ENCODE data around the gene CACHD1.

CACHD1 gene

DNA sequence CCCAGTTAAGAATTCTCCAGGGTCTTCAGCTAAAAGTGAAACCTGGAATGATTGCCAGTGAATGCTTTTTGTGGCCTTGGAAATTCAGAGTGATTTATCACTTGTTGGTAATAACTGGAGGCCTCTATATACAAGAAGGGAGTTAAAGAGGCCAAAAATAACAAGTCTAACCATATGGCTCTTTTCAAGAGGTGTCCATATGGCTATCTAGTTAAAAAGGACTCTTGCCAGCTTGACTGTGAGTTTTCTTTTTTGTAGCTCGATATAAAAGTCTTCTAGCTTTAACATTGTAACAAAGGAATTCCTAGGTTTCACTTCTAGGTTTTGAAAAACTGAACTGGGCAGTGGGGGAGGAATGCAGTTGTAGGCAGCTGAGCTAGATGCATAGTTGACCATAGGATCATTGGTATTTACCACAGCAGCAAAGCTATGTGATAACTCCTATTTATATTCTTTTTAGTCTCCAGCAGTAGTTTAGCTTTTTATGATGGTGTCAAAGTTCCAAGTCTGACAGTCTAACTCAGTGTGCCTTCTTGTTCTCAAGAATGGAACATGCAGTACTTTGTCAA lies 44.4 kb downstream of the CACHD1 start:
- H3K27ac ChIP-seq (ENCODE audit: low read depth, low read length) = no peak overlapping the region
- H3K9ac ChIP-seq (ENCODE audit: low read length) = no peak overlapping the region
- H3K56ac ChIP-seq (ENCODE audit: low read length) = no peak overlapping the region
- peaks cover 14% of the 10 kb centered on the region for H3K4me1 ChIP-seq (ENCODE audit: control insufficient read depth, low read depth, low read length)
- H2AK5ac ChIP-seq (ENCODE audit: low read length) = no peak overlapping the region
- no peak overlapping the region for H3K23ac ChIP-seq (ENCODE audit: low read length)
- H2BK5ac ChIP-seq (ENCODE audit: low read length) = no peak overlapping the region
- H2BK15ac ChIP-seq (replicated peaks; ENCODE audit: low read depth) = no peak overlapping the region
- H3K4me2 ChIP-seq (ENCODE audit: low read length) = no peak overlapping the region
- H3K4me3 ChIP-seq (ENCODE audit: low read length) = no peak overlapping the region
- no peak overlapping the region for H2BK120ac ChIP-seq (ENCODE audit: low read depth, low read length)
- WGBS (ENCODE audit: extremely low coverage, insufficient coverage, low lambda C conversion rate) = no CpG with 5 or more reads among the region's 1 CpG
- no peak for DNase-seq
- H3K27me3 ChIP-seq (ENCODE audit: insufficient read depth, low read length, poor library complexity) = no peaks in the 10 kb centered on the region
- peaks cover 29% of the 10 kb centered on the region for H3K79me2 ChIP-seq (ENCODE audit: control insufficient read depth, insufficient read depth, low read length)
- H4K5ac ChIP-seq (ENCODE audit: low read length) = no peak overlapping the region
- peaks cover 11% of the 10 kb centered on the region for H3K79me1 ChIP-seq (ENCODE audit: low read length)
- H3K4ac ChIP-seq (ENCODE audit: low read depth, low read length) = no peak overlapping the region
- H3K36me3 ChIP-seq (ENCODE audit: control insufficient read depth, insufficient read depth, low read length) = no peaks in the 10 kb centered on the region
- no peak overlapping the region for H3K18ac ChIP-seq (ENCODE audit: low read length)
- no peak overlapping the region for H4K8ac ChIP-seq (ENCODE audit: low read depth, low read length)

DNA sequence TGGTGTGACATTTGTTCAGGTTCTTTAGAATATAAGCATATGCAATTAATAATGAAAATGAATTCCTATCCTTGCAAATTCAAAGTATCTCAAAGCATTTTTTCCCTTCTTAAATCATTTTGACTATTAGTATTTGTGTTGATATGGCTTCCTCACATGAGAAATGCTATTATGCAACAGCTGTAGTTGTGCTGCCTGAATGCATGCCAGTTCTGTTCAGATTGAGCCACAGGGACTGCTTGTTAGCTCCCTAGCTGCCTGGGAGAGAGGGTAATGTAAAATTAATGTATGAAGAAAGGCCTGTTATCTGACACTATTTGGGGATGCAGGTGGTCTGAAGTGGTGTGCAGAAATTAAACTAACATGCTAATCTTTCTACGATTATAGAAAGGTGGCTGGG lies 45.5 kb downstream of the CACHD1 start:
- Histone ChIP-seq H3K23ac (ENCODE audit: low read length) (no peak overlapping the region), H2BK5ac (ENCODE audit: low read length) (no peak overlapping the region), H4K5ac (ENCODE audit: low read length) (no peak overlapping the region), H3K27ac (ENCODE audit: low read depth, low read length) (no peak overlapping the region), H3K4me2 (ENCODE audit: low read length) (no peak overlapping the region), H2BK120ac (ENCODE audit: low read depth, low read length) (no peak overlapping the region), H3K9ac (ENCODE audit: low read length) (no peak overlapping the region), H3K4me3 (ENCODE audit: low read length) (no peak overlapping the region), H3K36me3 (ENCODE audit: control insufficient read depth, insufficient read depth, low read length) (no peaks in the 10 kb centered on the region), H4K8ac (ENCODE audit: low read depth, low read length) (no peak overlapping the region), H3K4ac (ENCODE audit: low read depth, low read length) (no peak overlapping the region), H2BK15ac (replicated peaks; ENCODE audit: low read depth) (no peak overlapping the region), H3K18ac (ENCODE audit: low read length) (no peak overlapping the region), H2AK5ac (ENCODE audit: low read length) (no peak overlapping the region), H3K79me2 (ENCODE audit: control insufficient read depth, insufficient read depth, low read length) (peaks cover 33% of the 10 kb centered on the region), H3K79me1 (ENCODE audit: low read length) (peaks cover 14% of the 10 kb centered on the region), H3K4me1 (ENCODE audit: control insufficient read depth, low read depth, low read length) (peaks cover 20% of the 10 kb centered on the region), H3K56ac (ENCODE audit: low read length) (no peak overlapping the region), H3K27me3 (ENCODE audit: insufficient read depth, low read length, poor library complexity) (no peaks in the 10 kb centered on the region)
- WGBS (ENCODE audit: extremely low coverage, insufficient coverage, low lambda C conversion rate) = no CpG with 5 or more reads among the region's 1 CpG
- no peak for DNase-seq

DNA sequence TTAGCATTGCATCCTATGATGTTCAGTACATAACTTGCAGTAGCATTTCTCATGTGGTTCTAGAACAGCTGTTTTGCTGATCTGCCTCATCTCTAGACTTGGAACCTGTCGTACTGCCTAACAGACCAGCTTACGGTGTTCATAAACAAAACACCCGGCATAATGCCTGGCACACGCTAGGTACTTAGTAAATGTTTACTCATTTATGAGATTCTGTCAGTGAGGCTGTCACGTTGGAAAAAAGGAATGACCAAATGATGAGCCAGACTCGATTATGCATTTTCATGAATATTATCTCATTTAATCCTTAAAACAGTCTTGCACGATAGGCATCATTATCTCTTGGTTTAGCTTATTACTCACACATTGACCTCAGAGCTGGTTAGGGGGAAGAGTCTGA lies 46.4 kb downstream of the CACHD1 start:
- Histone ChIP-seq H3K18ac (ENCODE audit: low read length) (no peak overlapping the region), H2BK5ac (ENCODE audit: low read length) (no peak overlapping the region), H3K4me3 (ENCODE audit: low read length) (no peak overlapping the region), H2BK15ac (replicated peaks; ENCODE audit: low read depth) (no peak overlapping the region), H2AK5ac (ENCODE audit: low read length) (no peak overlapping the region), H2BK120ac (ENCODE audit: low read depth, low read length) (no peak overlapping the region), H3K79me1 (ENCODE audit: low read length) (peaks cover 20% of the 10 kb centered on the region), H3K9ac (ENCODE audit: low read length) (no peak overlapping the region), H3K79me2 (ENCODE audit: control insufficient read depth, insufficient read depth, low read length) (peaks cover 37% of the 10 kb centered on the region), H3K36me3 (ENCODE audit: control insufficient read depth, insufficient read depth, low read length) (no peaks in the 10 kb centered on the region), H3K4me2 (ENCODE audit: low read length) (no peak overlapping the region), H3K23ac (ENCODE audit: low read length) (no peak overlapping the region), H3K27ac (ENCODE audit: low read depth, low read length) (no peak overlapping the region), H3K4ac (ENCODE audit: low read depth, low read length) (no peak overlapping the region), H3K27me3 (ENCODE audit: insufficient read depth, low read length, poor library complexity) (no peaks in the 10 kb centered on the region), H3K56ac (ENCODE audit: low read length) (no peak overlapping the region), H4K5ac (ENCODE audit: low read length) (no peak overlapping the region), H3K4me1 (ENCODE audit: control insufficient read depth, low read depth, low read length) (peaks cover 25% of the 10 kb centered on the region), H4K8ac (ENCODE audit: low read depth, low read length) (no peak overlapping the region)
- no peak for DNase-seq
- WGBS (ENCODE audit: extremely low coverage, insufficient coverage, low lambda C conversion rate) = no CpG with 5 or more reads among the region's 7 CpGs

- no CpG with 5 or more reads among the region's 2 CpGs for WGBS (ENCODE audit: extremely low coverage, insufficient coverage, low lambda C conversion rate)
- peak; percentile 61 for DNase-seq
- H3K4me3 ChIP-seq (ENCODE audit: low read length) = no peak overlapping the region
Measured at GRCh38 chr1:64516803-64517568, 47.1 kb downstream of the CACHD1 start.

DNA sequence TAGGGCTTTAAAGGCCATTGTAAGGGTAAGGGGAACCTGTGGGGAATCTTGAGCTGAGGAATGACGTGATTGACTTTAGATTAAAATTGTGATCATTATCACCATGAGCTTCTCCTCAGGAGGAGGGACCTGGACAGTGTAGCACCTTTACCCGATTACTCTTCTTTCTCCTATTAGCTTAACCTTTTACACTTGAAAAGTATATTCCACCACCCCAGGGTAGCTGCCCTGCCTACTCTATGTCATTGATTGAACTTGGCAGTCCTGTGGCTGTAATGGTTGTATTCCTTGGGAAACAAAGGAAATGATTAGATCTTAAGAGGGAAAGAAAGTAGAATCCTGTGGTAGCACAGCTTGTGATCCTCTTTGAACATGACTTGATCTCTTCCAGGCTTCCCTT lies 47.7 kb downstream of the CACHD1 start:
- WGBS (ENCODE audit: extremely low coverage, insufficient coverage, low lambda C conversion rate) = no CpG with 5 or more reads among the region's 2 CpGs
- H3K9ac ChIP-seq (ENCODE audit: low read length) = no peak overlapping the region

More at GRCh38 chr1:64516803-64517568, 47.1 kb downstream of the CACHD1 start:
- Histone ChIP-seq H2BK120ac (ENCODE audit: low read depth, low read length) (no peak overlapping the region), H2BK5ac (ENCODE audit: low read length) (no peak overlapping the region), H4K8ac (ENCODE audit: low read depth, low read length) (no peak overlapping the region), H2AK5ac (ENCODE audit: low read length) (no peak overlapping the region), H3K4me2 (ENCODE audit: low read length) (no peak overlapping the region), H3K18ac (ENCODE audit: low read length) (no peak overlapping the region), H3K23ac (ENCODE audit: low read length) (no peak overlapping the region), H3K36me3 (ENCODE audit: control insufficient read depth, insufficient read depth, low read length) (no peaks in the 10 kb centered on the region), H4K5ac (ENCODE audit: low read length) (no peak overlapping the region), H3K27ac (ENCODE audit: low read depth, low read length) (no peak overlapping the region), H3K56ac (ENCODE audit: low read length) (no peak overlapping the region), H3K79me2 (ENCODE audit: control insufficient read depth, insufficient read depth, low read length) (peaks cover 33% of the 10 kb centered on the region), H3K79me1 (ENCODE audit: low read length) (peaks cover 18% of the 10 kb centered on the region), H3K27me3 (ENCODE audit: insufficient read depth, low read length, poor library complexity) (no peaks in the 10 kb centered on the region), H3K4ac (ENCODE audit: low read depth, low read length) (no peak overlapping the region), H3K4me1 (ENCODE audit: control insufficient read depth, low read depth, low read length) (peaks cover 22% of the 10 kb centered on the region), H2BK15ac (replicated peaks; ENCODE audit: low read depth) (no peak overlapping the region), H3K9ac (ENCODE audit: low read length) (no peak overlapping the region)

More for the DNA sequence above, 47.7 kb downstream of the CACHD1 start:
- H3K4ac ChIP-seq (ENCODE audit: low read depth, low read length) = no peak overlapping the region
- no peak overlapping the region for H3K27ac ChIP-seq (ENCODE audit: low read depth, low read length)
- no peak overlapping the region for H3K18ac ChIP-seq (ENCODE audit: low read length)
- H3K23ac ChIP-seq (ENCODE audit: low read length) = no peak overlapping the region
- H3K79me2 ChIP-seq (ENCODE audit: control insufficient read depth, insufficient read depth, low read length) = peaks cover 31% of the 10 kb centered on the region
- H4K5ac ChIP-seq (ENCODE audit: low read length) = no peak overlapping the region
- H3K4me1 ChIP-seq (ENCODE audit: control insufficient read depth, low read depth, low read length) = peaks cover 22% of the 10 kb centered on the region
- no peak overlapping the region for H2BK5ac ChIP-seq (ENCODE audit: low read length)
- H3K79me1 ChIP-seq (ENCODE audit: low read length) = peaks cover 18% of the 10 kb centered on the region
- H3K4me2 ChIP-seq (ENCODE audit: low read length) = no peak overlapping the region
- no peaks in the 10 kb centered on the region for H3K27me3 ChIP-seq (ENCODE audit: insufficient read depth, low read length, poor library complexity)
- H2AK5ac ChIP-seq (ENCODE audit: low read length) = no peak overlapping the region
- no peak overlapping the region for H4K8ac ChIP-seq (ENCODE audit: low read depth, low read length)
- no peak overlapping the region for H2BK120ac ChIP-seq (ENCODE audit: low read depth, low read length)
- H3K36me3 ChIP-seq (ENCODE audit: control insufficient read depth, insufficient read depth, low read length) = no peaks in the 10 kb centered on the region
- H2BK15ac ChIP-seq (replicated peaks; ENCODE audit: low read depth) = no peak overlapping the region
- H3K56ac ChIP-seq (ENCODE audit: low read length) = no peak overlapping the region
- no peak overlapping the region for H3K4me3 ChIP-seq (ENCODE audit: low read length)
- DNase-seq = peak; percentile 79
